ENCODE results near the gene PPP1R12C.
A peak's percentile ranks its signal among the peaks of the same experiment; 100 is the strongest.

PPP1R12C gene

GRCh38 chr19:55088543-55089341 lies 28.7 kb downstream of the PPP1R12C start:
- peak; percentile 97 for DNase-seq
- H3K27ac Mint-ChIP-seq, result peak overlapping the region; percentile 69
- no peaks in the 10 kb centered on the region for H3K9me3 Mint-ChIP-seq
- H3K4me3 Mint-ChIP-seq, result peak overlapping the region; percentile 87
- no peaks in the 10 kb centered on the region for H3K36me3 Mint-ChIP-seq (ENCODE audit: low read depth)
- TF ChIP-seq CTCF (IDR thresholded peaks at IDR 0.05), result peak; percentile 92
- H3K4me1 Mint-ChIP-seq, result peaks cover 46% of the 10 kb centered on the region
- peaks cover 37% of the 10 kb centered on the region for H3K27me3 Mint-ChIP-seq (ENCODE audit: low read depth, poor library complexity)

- peaks cover 44% of the 10 kb centered on the region for H3K27me3 Mint-ChIP-seq (ENCODE audit: low read depth, poor library complexity)
These were observed 29.4 kb downstream of the PPP1R12C start for GRCh38 chr19:55088021-55088451.

GRCh38 chr19:55087542-55087901 lies 29.9 kb downstream of the PPP1R12C start:
- Mint-ChIP-seq H3K4me3 (peak overlapping the region; percentile 87), H3K9me3 (peaks cover 8% of the 10 kb centered on the region), H3K27ac (no peak overlapping the region), H3K36me3 (ENCODE audit: low read depth) (peaks cover 4% of the 10 kb centered on the region), H3K27me3 (ENCODE audit: low read depth, poor library complexity) (peaks cover 50% of the 10 kb centered on the region), H3K4me1 (peaks cover 54% of the 10 kb centered on the region)
- TF ChIP-seq CTCF (IDR thresholded peaks at IDR 0.05), result no peak
- no peak for DNase-seq

More at GRCh38 chr19:55088021-55088451, 29.4 kb downstream of the PPP1R12C start:
- Mint-ChIP-seq H3K36me3 (ENCODE audit: low read depth) (no peaks in the 10 kb centered on the region), H3K4me3 (peak overlapping the region; percentile 87), H3K4me1 (peaks cover 48% of the 10 kb centered on the region), H3K27ac (no peak overlapping the region), H3K9me3 (peaks cover 2% of the 10 kb centered on the region)
- TF ChIP-seq CTCF (IDR thresholded peaks at IDR 0.05), result no peak
- DNase-seq, result no peak

- Mint-ChIP-seq H3K27ac (no peak overlapping the region), H3K27me3 (ENCODE audit: low read depth, poor library complexity) (peaks cover 55% of the 10 kb centered on the region), H3K4me1 (peaks cover 55% of the 10 kb centered on the region), H3K4me3 (peak overlapping the region; percentile 87), H3K9me3 (peaks cover 10% of the 10 kb centered on the region), H3K36me3 (ENCODE audit: low read depth) (peaks cover 4% of the 10 kb centered on the region)
- no peak for TF ChIP-seq CTCF (IDR thresholded peaks at IDR 0.05)
- peak; percentile 98 for DNase-seq
These were observed 30.5 kb downstream of the PPP1R12C start for GRCh38 chr19:55086730-55087541.

GRCh38 chr19:55085923-55086715 lies 31.3 kb downstream of the PPP1R12C start:
- no peak for DNase-seq
- Mint-ChIP-seq H3K36me3 (ENCODE audit: low read depth) (peaks cover 4% of the 10 kb centered on the region), H3K4me3 (peak overlapping the region; percentile 71)

More at GRCh38 chr19:55085923-55086715, 31.3 kb downstream of the PPP1R12C start:
- Mint-ChIP-seq H3K9me3 (peaks cover 10% of the 10 kb centered on the region), H3K27ac (no peak overlapping the region), H3K4me1 (peaks cover 51% of the 10 kb centered on the region), H3K27me3 (ENCODE audit: low read depth, poor library complexity) (peaks cover 64% of the 10 kb centered on the region)
- no peak for TF ChIP-seq CTCF (IDR thresholded peaks at IDR 0.05)
